Activated T-helper 1 cell treated with anti-CD3 and anti-CD28 coated beads, Interleukin-12 subunit alpha, Interleukin-12 subunit beta, Interleukin-2, Interleukin-4 antibody, amounts not matched to agents 30 ng/mL and 10 ng/mL and 1 ng/mL, durations not matched to agents 14 hours and 24 hours and 36 hours (primary cell): ENCODE data around the gene STPG2. TPM values are rescaled to one million over a fixed set of nuclear protein-coding genes. Genes with fewer than 3 reads are reported as not detected.

ENCODE experiments used
- DNase-seq: peaks from one replicate; pipeline ENCODE4 v3.0.0; 2021; ENCODE audit warnings: low spot score
- H3K27ac Mint-ChIP-seq: one replicate; pipeline ENCODE4 v1.8.0; 2021; ENCODE audit warnings: mild to moderate bottlenecking, mixed read lengths
- H3K27me3 Mint-ChIP-seq: one replicate; pipeline ENCODE4 v1.8.0; 2022; ENCODE audit warnings: mild to moderate bottlenecking, moderate library complexity, mixed read lengths; ENCODE audit not compliant: insufficient read depth
- H3K36me3 Mint-ChIP-seq: one replicate; pipeline ENCODE4 v1.8.0; 2021; ENCODE audit warnings: low read depth, mixed read lengths
- H3K4me1 Mint-ChIP-seq: one replicate; pipeline ENCODE4 v1.8.0; 2021; ENCODE audit warnings: low read depth, mixed read lengths
- H3K4me3 Mint-ChIP-seq: one replicate; pipeline ENCODE4 v1.8.0; 2021; ENCODE audit warnings: mild to moderate bottlenecking, moderate library complexity, mixed read lengths
- H3K9me3 Mint-ChIP-seq: one replicate; pipeline ENCODE4 v1.8.0; 2021; ENCODE audit warnings: mixed read lengths
- intact Hi-C: fragments of 100-400 bp; cut with micrococcal nuclease; formaldehyde crosslinking; loops from one replicate; pipeline ENCODE4 v1.15.1; 2024
- total RNA-seq: library from RNA; stranded (reverse); gene quantifications from 2 replicates; pipeline ENCODE4 v1.2.3, GENCODE V29; 2022

STPG2 gene
- total RNA-seq, 1 donor from 2014 or later = not detected

DNA sequence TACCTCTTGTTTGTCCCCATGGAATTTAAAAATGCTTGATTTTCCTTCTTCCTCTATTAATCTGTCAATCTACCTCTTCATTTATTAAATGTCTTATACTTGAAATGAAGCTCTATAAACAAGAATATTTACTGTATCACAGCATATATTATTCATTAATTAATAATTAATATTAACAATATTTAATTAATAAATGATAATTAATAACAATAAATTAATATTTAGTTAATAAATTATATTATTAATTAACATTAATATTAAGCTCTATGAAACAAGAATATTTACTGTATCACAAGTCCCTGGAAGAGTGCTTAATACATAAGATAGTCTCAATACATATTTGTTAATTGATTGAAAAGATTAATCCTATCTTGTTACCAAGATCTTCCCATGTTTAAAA is 306.6 kb downstream of the STPG2 start:
- no peak overlapping the region for H3K27ac Mint-ChIP-seq
- intact Hi-C loops = no loop called here
- H3K27me3 Mint-ChIP-seq = no peaks in the 10 kb centered on the region
- H3K4me1 Mint-ChIP-seq = no peaks in the 10 kb centered on the region
- H3K36me3 Mint-ChIP-seq = no peaks in the 10 kb centered on the region
- H3K9me3 Mint-ChIP-seq = peaks cover 4% of the 10 kb centered on the region
- H3K4me3 Mint-ChIP-seq = no peak overlapping the region
- DNase-seq = no peak

GRCh38 chr4:97828646-97829045 is 314.6 kb downstream of the STPG2 start:
- H3K27me3 Mint-ChIP-seq = no peaks in the 10 kb centered on the region

DNA sequence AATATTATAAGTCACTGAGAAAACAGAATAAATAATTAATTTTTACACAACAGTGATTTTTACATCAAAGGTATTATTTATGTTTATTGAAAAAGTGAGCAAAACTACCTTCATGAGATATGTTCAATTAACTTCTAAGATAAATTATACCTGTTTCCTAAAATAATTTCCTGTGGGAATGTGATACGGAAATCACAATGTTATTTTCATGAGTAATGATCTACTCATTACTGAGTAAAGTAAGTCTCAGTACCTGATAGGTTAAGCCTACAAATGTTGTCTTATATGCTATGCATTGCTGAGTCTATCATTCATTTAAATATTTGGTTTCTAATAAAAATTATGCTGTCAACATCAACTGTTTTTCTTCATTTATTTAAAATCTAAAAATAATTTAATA is 324.0 kb downstream of the STPG2 start:
- Mint-ChIP-seq H3K4me3 (no peak overlapping the region), H3K27ac (no peak overlapping the region), H3K9me3 (no peaks in the 10 kb centered on the region), H3K36me3 (no peaks in the 10 kb centered on the region), H3K4me1 (no peaks in the 10 kb centered on the region), H3K27me3 (no peaks in the 10 kb centered on the region)
- no peak for DNase-seq
- intact Hi-C loops = no loop called here

More at GRCh38 chr4:97828646-97829045, 314.6 kb downstream of the STPG2 start:
- no peak for DNase-seq
- intact Hi-C loops = no loop called here
- Mint-ChIP-seq H3K27ac (no peak overlapping the region), H3K9me3 (peaks cover 9% of the 10 kb centered on the region), H3K4me1 (no peaks in the 10 kb centered on the region), H3K36me3 (no peaks in the 10 kb centered on the region), H3K4me3 (no peak overlapping the region)

DNA sequence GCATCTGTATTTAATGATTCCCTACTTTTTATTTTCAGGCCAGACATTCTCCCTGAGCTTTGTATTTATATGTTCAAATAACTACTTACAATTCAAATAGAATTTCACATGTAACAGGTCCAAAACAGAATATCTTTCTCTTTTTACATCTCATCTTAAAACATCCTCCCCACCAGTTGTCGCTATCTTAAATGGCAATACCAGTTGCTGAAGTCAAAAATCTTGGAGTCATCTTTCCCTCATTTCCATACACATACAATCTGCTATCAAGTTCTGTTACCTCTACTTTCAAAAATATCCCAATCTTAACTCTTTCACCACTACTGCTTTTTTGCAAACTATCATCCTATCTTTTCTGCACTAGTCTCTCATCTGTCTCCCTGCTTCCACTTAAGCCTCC is 330.5 kb downstream of the STPG2 start:
- no peak overlapping the region for H3K27ac Mint-ChIP-seq
- intact Hi-C loops = no loop called here
- no peak overlapping the region for H3K4me3 Mint-ChIP-seq
- H3K36me3 Mint-ChIP-seq = no peaks in the 10 kb centered on the region
- no peaks in the 10 kb centered on the region for H3K4me1 Mint-ChIP-seq
- no peaks in the 10 kb centered on the region for H3K27me3 Mint-ChIP-seq
- H3K9me3 Mint-ChIP-seq = no peaks in the 10 kb centered on the region
- no peak for DNase-seq

GRCh38 chr4:97786306-97786920 is 356.9 kb downstream of the STPG2 start:
- Mint-ChIP-seq H3K27ac (no peak overlapping the region), H3K9me3 (peaks cover 11% of the 10 kb centered on the region), H3K4me1 (no peaks in the 10 kb centered on the region), H3K4me3 (no peak overlapping the region), H3K27me3 (no peaks in the 10 kb centered on the region), H3K36me3 (no peaks in the 10 kb centered on the region)
- intact Hi-C loops = no loop called here
- DNase-seq = no peak

DNA sequence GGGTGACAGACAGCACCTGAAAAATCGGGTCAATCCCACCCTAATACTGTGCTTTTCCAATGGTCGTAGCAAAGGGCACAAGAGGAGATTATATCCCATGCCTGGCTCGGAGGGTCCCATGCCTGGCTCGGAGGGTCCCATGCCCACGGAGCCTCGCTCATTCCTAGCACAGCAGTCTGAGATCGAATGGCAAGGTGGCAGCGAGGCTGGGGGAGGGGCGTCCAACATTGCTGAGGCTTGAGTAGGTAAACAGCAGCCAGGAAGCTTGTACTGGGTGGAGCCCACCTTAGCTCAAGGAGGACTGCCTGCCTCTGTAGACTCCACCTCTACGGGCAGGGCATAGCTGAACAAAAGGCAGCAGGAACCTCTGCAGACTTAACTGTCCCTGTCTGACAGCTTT is 365.1 kb downstream of the STPG2 start:
- no peak overlapping the region for H3K27ac Mint-ChIP-seq
- no peak for DNase-seq
- intact Hi-C loops = no loop called here
- no peak overlapping the region for H3K4me3 Mint-ChIP-seq
- no peaks in the 10 kb centered on the region for H3K4me1 Mint-ChIP-seq
- H3K9me3 Mint-ChIP-seq = peaks cover 10% of the 10 kb centered on the region
- H3K27me3 Mint-ChIP-seq = no peaks in the 10 kb centered on the region
- H3K36me3 Mint-ChIP-seq = no peaks in the 10 kb centered on the region

- H3K27me3 Mint-ChIP-seq = no peaks in the 10 kb centered on the region
- no peaks in the 10 kb centered on the region for H3K36me3 Mint-ChIP-seq
- no peak overlapping the region for H3K27ac Mint-ChIP-seq
- no peak overlapping the region for H3K4me3 Mint-ChIP-seq
- intact Hi-C loops = no loop called here
- no peak for DNase-seq
- H3K4me1 Mint-ChIP-seq = no peaks in the 10 kb centered on the region
- peaks cover 9% of the 10 kb centered on the region for H3K9me3 Mint-ChIP-seq
Observed at GRCh38 chr4:97774347-97774989, 368.8 kb downstream of the STPG2 start.

DNA sequence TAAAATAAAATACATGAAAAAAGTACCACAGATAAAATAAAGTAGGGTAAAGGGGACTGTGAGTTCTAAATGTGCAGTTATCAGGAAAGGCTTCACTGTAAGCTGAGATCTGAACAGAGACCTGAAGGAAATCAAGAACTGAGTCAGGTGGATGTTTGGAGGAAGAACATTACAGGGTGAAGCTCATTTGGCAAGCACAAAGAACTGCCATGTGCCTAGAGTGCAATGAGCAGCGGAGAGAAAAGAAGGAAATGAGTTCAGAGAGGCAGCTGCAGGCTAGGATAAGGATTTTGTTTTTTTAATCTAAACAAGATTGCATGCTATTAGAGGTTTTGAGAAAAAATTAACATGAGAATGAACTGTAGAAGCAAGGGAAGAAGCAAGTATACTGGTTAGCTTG is 373.1 kb downstream of the STPG2 start:
- Mint-ChIP-seq H3K27me3 (no peaks in the 10 kb centered on the region), H3K27ac (no peak overlapping the region), H3K36me3 (no peaks in the 10 kb centered on the region), H3K4me3 (no peak overlapping the region), H3K9me3 (no peaks in the 10 kb centered on the region), H3K4me1 (no peaks in the 10 kb centered on the region)
- intact Hi-C loops = no loop called here
- no peak for DNase-seq

GRCh38 chr4:97762115-97762512 is 381.2 kb downstream of the STPG2 start:
- DNase-seq = no peak
- intact Hi-C loops = no loop called here
- Mint-ChIP-seq H3K4me3 (no peak overlapping the region), H3K27ac (no peak overlapping the region), H3K9me3 (no peaks in the 10 kb centered on the region), H3K36me3 (no peaks in the 10 kb centered on the region), H3K27me3 (no peaks in the 10 kb centered on the region), H3K4me1 (no peaks in the 10 kb centered on the region)

DNA sequence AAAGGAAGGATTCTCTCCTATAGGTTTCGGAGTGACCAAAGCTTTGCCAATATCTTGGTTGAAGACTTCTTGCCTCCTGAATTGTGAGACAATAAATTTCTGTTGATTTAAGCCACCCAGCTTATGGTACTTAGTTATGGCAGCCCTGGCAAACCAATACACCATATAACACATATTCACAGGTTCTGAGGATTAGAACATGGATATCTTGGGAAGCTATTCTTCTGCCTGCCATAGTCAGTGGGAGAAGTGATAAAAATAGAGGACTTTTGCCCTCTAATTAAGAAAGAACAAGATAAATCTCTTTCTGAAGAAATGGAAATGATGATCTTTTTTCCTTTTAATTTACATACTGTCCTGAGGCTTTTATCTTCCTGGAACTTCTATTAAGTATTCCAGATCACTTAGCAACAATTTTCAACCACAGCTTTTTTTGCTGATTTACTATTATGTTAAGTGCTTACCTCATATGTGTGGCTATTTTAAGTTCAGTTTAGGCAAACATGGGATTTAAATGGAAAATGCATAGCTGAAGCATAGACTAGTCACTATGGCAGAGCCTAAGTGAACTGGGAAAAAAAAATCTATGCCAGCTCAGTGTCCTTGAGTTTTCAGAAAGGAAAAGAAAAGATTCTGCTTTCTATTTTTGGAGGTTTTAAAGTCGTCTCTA is 381.7 kb downstream of the STPG2 start:
- DNase-seq = no peak
- H3K4me1 Mint-ChIP-seq = no peaks in the 10 kb centered on the region
- no peak overlapping the region for H3K4me3 Mint-ChIP-seq
- H3K9me3 Mint-ChIP-seq = no peaks in the 10 kb centered on the region
- H3K27ac Mint-ChIP-seq = no peak overlapping the region
- intact Hi-C loops = no loop called here
- H3K36me3 Mint-ChIP-seq = no peaks in the 10 kb centered on the region
- H3K27me3 Mint-ChIP-seq = no peaks in the 10 kb centered on the region

GRCh38 chr4:97759785-97760184 is 383.5 kb downstream of the STPG2 start:
- no peak for DNase-seq
- intact Hi-C loops = no loop called here

GRCh38 chr4:97752599-97752998 is 390.7 kb downstream of the STPG2 start:
- Mint-ChIP-seq H3K36me3 (no peaks in the 10 kb centered on the region), H3K9me3 (no peaks in the 10 kb centered on the region), H3K27me3 (no peaks in the 10 kb centered on the region), H3K4me1 (no peaks in the 10 kb centered on the region), H3K27ac (no peak overlapping the region), H3K4me3 (no peak overlapping the region)
- DNase-seq = no peak
- intact Hi-C loops = no loop called here

More at GRCh38 chr4:97759785-97760184, 383.5 kb downstream of the STPG2 start:
- no peak overlapping the region for H3K27ac Mint-ChIP-seq
- H3K36me3 Mint-ChIP-seq = no peaks in the 10 kb centered on the region
- H3K4me1 Mint-ChIP-seq = no peaks in the 10 kb centered on the region
- H3K9me3 Mint-ChIP-seq = no peaks in the 10 kb centered on the region
- no peak overlapping the region for H3K4me3 Mint-ChIP-seq
- no peaks in the 10 kb centered on the region for H3K27me3 Mint-ChIP-seq

GRCh38 chr4:97747945-97748344 is 395.3 kb downstream of the STPG2 start:
- no peak overlapping the region for H3K4me3 Mint-ChIP-seq
- intact Hi-C loops = no loop called here
- no peaks in the 10 kb centered on the region for H3K27me3 Mint-ChIP-seq
- no peaks in the 10 kb centered on the region for H3K9me3 Mint-ChIP-seq
- H3K27ac Mint-ChIP-seq = no peak overlapping the region
- DNase-seq = no peak
- no peaks in the 10 kb centered on the region for H3K4me1 Mint-ChIP-seq
- no peaks in the 10 kb centered on the region for H3K36me3 Mint-ChIP-seq
